ENCODE results near the gene COL12A1.

The COL12A1 gene

DNA sequence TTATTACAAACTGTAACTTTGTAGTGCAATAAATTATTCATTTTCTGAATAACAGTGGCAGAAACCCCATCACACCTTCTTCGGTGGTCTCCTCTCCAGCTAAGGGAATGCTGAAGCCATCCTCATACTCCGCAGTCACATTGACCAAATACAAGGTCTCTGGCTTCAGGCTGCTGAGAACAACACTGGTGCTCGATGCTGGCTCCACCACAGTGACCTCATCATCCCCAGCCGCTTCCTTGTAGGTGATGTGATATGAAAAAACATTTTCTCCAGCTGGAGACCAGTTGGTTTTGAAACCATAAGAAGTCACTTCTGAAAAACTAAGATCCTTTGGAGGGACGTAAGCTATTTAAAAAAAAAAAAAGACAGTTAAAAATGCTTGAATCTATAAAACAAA lies 25.0 kb downstream of the COL12A1 start:
- DNase-seq (ENCODE audit: low read depth in 1 of 2, low spot score in 1 of 2): no peak

DNA sequence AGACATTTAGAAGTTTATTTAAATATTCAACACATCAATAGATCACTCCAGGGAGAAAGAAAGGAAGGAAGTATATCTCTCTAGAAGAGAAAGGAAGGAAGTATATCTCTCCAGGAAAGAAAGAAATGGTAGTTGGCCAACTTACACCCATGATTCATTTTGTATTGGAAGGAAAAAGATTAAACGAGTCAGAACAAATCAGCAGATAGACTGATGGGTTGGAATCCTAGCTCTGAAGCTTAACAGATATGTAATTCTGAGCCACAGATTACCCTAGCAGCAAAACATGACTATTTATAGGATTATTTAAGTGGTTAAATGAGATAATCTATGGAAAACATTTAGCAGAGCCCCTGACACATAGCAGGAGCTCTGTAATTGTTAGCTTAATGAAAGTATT lies 27.1 kb downstream of the COL12A1 start:
- no peak for DNase-seq (ENCODE audit: low read depth in 1 of 2, low spot score in 1 of 2)

DNA sequence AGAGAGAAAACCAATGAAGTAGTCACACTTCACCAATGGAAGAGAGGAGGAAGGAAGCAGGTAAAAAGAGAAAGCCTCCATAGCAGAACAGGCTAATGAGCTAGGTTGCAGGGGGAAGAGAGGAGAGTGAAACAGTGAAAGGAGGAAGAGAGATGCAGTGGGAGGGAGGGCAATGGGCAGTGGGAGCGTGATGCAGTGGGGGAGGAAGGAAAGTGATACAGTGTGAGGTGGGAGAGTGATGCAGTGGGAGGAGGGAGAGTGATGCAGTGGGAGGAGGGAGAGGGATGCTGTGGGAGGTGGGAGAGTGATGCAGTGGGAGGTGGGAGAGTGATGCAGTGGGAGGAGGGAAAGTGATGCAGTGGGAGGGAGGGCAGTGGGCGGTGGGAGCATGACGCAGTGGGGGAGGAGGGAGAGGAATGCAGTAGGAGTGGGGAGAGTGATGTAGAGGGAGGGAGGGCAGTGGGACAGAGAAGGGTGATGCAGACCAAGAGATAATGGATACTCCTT lies 29.7 kb downstream of the COL12A1 start:
- DNase-seq (ENCODE audit: low read depth in 1 of 2, low spot score in 1 of 2): no peak

DNA sequence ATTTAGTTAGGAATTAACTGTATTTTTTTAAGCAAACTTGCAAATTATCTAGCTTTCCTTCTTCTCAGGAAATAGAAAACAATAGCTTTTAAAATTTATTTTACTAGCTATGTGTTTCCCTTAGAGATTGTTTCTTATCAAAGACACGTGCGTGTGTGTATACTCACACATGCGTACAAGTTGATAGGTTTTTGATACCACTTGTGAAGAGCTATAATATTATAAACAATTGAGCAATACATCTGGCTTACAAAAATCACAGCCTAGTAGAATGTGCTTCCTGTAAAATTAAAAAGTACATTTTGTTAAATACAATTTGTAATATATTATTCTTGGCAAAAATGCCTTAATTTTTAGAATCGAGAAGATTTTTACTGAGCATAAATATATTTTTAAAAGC lies 33.9 kb downstream of the COL12A1 start:
- no peak for DNase-seq (ENCODE audit: low read depth in 1 of 2, low spot score in 1 of 2)

DNA sequence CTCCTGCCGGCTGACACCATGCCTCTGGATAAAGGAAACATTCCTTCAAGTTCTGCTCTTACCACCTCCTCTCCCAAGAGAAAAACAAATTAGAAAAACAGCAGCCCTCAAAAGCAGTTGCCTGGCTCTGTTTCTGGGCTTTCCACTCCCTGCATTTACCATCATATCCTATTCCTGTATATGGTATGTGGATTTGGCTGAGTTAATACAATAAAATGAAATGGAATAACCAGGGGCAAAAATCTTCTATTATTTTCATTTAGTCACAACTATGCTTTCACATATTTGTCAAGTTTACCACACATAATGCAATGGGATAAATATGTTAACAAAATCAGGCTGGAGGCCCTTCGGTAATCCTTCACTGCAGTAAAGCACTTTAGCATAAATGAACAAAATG lies 34.3 kb downstream of the COL12A1 start:
- no peak for DNase-seq (ENCODE audit: low read depth in 1 of 2, low spot score in 1 of 2)

DNA sequence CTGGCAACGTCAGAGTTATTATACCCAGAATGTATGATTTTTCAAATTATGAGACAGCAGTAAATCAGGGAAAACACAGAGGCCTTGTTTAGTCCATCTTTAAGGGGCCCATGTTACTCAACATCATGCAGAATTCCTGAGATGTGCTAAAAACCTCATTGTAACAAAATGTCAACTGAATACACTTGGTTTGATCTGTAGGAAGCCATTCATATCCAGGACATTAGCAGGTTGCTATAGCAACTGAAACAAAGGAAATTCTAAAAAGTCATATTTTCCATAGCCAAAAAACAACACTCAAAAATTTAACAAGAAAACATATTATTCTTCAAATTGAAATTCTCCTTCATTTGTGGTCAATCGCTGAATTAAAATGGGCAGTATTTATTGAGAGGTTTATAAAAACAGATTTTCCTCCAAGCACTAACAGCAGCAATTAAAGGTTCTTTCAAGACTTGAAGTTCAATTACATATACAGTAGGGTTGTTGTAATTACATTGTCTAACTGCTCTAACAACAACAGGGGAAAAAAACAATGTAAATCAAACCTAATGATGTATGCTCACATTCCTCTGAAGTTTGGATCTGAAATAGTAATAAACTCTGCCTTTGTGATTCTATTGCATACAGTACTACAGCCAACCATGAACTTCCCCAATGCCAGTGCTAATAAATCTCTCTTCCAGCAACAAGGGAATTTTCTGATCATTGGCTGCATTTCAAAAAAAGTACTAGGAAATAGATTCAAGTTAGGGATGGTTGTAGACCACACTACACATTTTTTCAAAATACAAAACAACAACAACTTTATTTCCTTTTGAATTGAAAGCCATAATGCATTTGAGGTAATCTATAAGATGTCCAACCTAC lies 34.9 kb downstream of the COL12A1 start:
- DNase-seq (ENCODE audit: low read depth in 1 of 2, low spot score in 1 of 2): no peak

DNA sequence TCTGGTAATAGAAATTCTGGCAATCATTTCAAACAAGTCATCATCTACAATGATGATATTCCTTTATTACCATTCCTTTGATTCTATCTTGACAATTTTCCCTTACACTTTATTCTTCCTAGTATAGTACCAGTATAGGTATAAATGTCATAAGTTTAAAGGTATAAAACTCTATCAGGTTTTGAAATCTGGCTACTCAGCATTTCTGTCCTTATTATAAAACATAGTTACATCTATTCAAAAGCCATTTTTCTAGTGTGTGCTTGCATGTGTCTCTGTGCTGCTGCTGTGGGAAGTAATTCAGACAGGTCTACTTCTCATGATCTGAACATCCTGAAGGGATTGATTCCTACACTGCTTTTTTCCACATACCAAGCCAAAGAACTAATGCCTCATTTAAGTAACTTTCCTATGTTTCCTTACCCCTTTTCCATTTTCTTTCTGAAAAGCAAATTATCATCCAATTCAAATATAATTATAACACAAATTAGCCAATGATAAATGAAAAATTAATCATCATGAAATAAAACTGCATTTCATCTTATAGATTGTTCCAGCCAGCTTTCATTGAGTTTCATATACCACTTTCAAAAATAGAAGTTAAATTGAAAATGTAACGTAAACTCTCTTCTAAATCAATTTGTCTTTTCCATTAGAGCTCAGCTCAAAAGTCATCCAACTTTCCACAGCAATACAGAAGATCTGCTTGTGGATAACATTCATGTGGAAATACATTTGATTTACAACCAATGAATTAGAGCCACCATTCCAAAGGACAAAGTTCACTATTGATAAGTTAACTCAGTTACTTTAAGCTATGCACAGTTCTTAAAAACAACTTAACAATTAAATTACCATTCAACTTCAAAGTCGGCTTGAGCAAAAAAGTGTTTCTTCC lies 35.9 kb downstream of the COL12A1 start:
- no peak for DNase-seq (ENCODE audit: low read depth in 1 of 2, low spot score in 1 of 2)

DNA sequence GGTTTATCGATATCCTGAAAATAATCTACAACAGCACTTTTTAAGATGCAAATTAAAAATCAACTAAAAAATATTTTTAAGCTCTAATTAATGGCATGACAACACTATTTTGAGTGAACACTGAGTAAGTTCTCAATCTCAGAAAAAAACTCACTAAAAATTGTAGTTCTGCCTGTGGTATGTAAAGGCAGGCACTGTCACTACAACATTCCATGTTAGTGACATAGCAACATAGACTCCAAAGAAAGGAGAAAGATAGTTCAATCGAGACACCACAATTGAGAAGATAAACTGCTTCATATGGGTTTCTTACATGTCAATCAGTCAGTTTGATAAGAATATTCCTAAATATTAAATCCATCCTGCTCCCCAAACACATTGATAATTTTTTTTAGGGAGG lies 38.0 kb downstream of the COL12A1 start:
- DNase-seq (ENCODE audit: low read depth in 1 of 2, low spot score in 1 of 2): no peak

DNA sequence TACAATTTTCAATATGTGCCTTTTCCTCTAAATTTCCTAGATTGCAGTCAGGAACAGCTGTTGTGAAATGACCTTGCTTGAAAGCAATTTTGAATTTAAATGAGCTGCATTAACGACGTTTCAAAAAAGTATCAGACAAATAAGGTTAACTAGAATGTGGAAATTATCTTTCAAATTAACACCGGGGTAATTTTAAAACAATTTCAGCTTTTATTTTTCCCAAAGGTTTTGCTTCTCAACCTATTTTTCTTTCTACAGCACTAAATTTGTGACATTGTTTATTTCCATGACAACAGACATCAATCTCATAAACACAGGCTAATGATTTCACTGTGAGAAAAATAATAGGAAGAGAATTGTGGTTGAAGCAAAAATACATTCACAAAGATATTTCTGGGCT lies 38.5 kb downstream of the COL12A1 start:
- no peak for DNase-seq (ENCODE audit: low read depth in 1 of 2, low spot score in 1 of 2)

DNA sequence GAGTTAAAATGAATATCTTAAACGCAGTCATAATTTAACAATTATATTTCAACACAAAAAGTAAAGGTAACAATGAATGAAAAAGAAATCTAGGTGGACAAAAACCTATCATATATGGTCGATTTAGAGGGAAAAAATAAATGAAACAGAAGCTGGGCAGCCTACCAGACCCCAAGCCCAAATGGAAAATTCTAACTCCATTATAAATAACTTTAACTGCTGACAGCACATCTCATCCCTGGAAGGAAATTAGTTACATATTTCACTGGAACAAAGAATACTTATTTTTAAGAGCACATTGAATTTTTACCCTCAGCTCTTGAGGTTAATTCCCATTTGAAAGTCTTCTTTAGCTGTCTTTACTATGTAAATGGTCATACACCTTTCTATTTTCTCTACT lies 39.1 kb downstream of the COL12A1 start:
- no peak for DNase-seq (ENCODE audit: low read depth in 1 of 2, low spot score in 1 of 2)

DNA sequence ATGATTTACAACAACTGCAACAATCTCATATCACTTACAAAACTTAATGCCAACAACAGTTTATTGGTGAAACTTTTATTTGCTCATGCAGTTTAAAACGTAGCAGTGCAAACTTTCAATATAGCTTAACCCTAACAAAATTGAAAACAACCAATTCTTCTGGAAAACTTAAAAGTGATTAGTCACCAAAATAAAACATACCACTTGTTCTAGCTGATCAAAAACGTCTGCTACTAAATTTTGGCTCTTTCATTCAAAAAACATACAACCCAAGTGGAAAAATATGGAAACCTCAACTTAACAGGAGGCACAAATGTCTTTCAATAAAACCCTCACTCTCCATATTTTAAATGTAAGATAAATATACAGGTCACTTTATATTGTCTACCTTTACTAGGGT lies 39.6 kb downstream of the COL12A1 start:
- DNase-seq (ENCODE audit: low read depth in 1 of 2, low spot score in 1 of 2): no peak

DNA sequence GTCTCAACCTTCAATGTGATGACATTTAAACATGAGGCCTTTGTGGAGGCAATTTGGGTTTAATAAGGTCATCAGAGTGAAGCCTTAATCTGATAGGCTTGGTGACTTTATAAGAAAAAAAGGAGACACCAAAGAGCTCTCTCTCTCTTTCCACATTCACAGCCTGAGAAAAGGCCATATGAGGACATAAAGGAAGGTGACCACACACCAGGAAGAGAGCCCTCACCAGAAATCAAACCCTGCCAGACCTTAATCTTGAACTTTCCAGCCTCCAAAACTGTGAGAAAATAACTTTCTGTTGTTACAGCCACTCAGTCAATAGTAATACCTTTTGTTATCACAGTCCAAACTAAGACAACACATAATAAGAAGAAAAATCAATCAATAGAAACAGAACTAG lies 47.7 kb downstream of the COL12A1 start:
- DNase-seq (ENCODE audit: low read depth in 1 of 2, low spot score in 1 of 2): no peak

DNA sequence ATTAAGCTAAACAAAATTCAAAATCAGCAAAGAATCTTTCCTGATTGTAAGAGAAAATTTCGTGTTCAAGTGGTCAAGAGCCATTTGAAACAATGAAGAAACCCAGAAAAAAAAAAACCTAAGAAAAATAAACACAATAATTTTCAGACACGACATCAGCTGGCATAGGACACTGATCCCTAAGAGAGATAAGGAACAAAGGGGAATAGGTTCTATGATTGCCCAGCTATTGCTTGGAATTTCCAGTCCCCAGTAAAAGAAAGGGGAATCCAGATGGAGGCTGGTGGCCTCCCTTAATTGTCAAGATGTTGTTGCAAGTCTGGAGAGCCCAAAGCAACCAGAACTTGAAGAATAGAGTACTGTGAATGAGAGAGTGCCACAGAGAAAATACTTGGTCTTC lies 48.5 kb downstream of the COL12A1 start:
- DNase-seq (ENCODE audit: low read depth in 1 of 2, low spot score in 1 of 2): no peak

DNA sequence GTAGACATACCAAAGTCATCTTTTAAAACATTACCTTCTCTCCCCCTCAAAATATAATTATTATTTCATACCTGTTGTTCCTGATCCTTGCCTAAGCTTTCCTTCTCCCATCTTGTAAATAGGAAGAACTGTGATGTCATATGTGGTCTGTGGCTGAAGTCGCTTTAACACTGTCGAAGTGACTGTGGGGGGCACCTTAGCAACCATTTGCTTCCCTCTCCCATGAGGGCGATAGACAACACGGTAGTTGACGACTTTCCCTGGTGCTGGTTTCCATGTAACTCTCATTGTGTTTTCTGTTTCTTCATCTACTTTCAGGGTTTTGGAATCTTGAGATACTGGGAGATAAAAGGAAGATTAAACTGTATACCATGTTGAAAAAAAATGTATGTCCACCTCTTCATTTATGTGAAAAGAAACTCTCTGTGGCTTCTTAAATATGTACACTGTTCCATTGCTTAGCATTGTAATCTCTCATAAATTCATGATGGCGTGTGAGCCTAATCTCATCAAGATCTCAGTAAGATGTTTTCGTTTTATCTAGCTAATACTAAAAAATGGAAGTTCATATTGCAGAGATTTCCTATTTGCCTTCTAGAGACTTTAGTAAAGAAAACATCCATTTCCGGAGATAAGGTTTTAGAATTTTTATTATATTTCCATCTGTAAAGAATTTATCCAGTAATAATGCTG lies 49.5 kb downstream of the COL12A1 start:
- DNase-seq (ENCODE audit: low read depth in 1 of 2, low spot score in 1 of 2): no peak

DNA sequence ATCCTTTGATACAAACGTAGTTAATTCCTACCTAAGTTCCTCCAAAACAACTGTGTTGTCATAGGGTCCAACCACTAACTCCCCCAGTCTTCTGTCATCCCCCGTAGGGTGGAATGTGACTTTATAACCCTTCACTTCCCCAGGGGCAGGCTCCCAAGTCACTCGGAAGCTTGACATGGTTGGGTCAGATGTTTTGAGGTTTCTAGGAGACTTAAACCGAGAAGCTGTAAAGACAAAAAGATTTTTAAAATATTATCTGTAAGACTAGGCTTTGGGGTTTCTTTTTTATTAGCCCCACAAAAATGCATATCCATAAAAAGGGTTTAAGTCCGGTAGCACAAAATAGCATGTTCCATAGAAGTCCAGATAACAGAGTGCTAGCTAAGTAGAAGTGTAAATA lies 50.2 kb downstream of the COL12A1 start:
- no peak for DNase-seq (ENCODE audit: low read depth in 1 of 2, low spot score in 1 of 2)

DNA sequence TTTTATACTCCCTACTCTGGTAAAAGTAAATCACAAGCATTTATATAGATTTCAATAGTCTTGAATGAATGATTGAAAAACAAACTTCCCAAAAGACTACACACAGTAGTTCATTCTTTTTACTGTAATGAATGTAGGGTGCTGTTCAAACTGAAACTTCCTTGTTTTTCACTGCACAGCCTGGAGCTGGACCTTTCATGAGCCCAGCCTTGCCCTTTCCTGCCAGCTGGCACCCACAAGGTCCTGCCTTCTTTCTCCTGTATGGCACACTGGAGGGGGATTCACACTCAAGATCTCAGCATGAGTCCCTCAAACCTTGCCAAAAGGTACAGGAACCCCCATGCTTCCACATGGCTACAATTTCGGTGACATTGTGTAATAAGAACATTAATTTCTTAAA lies 50.9 kb downstream of the COL12A1 start:
- no peak for DNase-seq (ENCODE audit: low read depth in 1 of 2, low spot score in 1 of 2)

DNA sequence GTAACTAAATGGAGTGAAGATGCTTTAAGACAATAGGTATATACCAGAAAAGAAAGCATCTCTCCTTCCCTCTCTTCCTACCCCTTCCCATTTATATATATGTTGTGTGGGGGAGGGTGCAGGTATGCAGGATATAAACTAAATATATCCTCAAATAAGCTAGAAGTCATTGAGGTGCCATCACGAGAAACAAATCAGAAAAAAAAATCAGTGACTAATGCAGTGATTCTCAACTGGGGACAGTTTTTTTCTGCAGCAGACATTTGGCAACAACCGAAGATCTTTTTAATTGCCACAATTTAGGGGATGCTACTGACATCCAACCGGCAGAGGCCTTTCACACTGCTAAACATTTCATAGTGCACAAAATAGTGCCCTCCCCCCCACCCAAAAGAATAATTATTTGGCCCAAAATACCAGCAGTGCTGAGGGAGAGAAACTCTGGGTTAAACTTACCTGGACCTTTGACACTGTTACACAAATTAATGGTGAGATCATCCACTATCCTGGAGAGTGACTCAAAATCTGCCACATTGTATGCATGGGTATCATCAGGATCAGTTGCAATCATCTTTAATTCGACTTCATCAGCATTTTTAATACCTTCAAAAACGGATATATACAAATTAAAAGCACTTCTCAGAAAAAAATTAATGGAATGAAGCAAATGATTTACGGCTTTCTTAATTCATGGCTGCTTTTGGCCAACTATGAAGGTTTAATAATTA lies 55.0 kb downstream of the COL12A1 start:
- DNase-seq (ENCODE audit: low read depth in 1 of 2, low spot score in 1 of 2): no peak

DNA sequence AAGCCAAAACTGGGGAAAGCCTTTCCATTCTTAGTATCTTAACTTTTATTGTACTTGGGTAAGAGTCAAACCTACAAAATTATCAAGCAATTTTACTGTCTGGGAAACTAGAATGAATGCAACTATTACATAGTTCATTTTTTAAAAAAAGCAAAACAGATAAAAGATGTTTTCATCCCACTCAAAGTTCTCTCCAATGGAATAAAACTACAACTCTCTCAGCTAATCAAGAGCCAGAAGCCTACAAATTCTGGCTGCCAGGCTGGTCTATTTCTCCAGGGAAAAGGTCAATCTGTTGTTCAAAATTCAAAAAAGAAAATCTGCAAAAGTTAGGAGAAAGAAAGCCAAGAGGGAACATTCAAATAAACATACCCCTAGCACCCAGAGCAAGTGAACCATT lies 56.2 kb downstream of the COL12A1 start:
- no peak for DNase-seq (ENCODE audit: low read depth in 1 of 2, low spot score in 1 of 2)

DNA sequence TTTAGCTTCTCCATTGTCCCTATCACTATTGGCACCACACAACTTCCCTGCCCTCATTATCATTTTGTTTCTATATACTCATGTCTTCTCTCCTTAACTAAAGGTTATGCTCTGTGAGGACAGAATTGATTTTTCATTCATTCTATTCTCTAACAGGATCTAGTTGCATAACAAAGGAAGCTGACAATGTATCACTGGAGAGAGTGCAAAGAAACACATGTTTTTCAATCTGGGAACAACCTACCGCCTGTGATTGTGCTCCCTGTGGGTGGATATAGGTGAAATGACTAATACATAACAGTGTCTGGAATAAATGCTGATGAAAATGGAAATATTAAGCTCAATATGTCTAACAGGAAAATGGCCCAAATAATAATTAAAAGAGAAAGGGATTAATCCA lies 56.6 kb downstream of the COL12A1 start:
- DNase-seq (ENCODE audit: low read depth in 1 of 2, low spot score in 1 of 2): no peak

DNA sequence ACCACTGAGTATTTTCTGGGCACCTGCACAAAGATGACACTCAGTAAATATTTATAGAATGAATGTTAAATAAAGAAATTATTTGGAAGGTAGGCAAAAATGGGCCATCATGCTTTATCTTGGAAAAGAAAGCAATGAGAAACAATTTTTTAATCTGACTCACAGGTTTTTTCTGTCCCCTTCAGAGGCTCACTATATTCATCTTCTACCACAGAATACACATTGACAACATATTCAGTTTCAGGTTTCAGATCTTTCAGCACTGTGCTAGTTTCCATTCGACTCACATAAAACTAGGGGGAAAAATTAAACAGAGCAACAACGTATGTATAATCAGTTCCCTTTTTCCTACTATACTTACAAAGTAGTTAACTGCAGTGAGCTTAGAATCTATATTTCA lies 58.3 kb downstream of the COL12A1 start:
- no peak for DNase-seq (ENCODE audit: low read depth in 1 of 2, low spot score in 1 of 2)

DNA sequence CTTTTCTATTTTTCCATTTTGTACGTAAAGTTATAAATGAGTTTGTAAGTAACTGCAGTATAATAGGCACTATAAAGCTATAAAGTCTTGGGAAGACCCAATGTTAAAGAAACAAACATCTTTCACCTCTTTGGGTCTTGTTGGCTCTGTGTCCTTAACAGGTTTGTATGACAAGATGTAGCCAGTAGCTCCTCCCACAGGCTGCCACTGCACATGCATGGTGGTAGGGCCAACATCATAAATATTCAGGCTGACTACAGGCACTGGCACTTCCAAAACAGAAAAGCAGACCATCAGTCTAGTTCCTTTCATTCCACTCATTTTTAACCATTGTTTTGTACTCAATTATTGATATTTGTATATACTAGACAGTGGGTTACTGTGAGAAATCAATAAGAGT lies 59.9 kb downstream of the COL12A1 start:
- DNase-seq (ENCODE audit: low read depth in 1 of 2, low spot score in 1 of 2): no peak

All from activated T-helper 1 cell treated with anti-CD3 and anti-CD28 coated beads, Interleukin-2, amount 50 U/mL, for 16 hours (primary cell).